B cell (primary cell): Measurements from ENCODE around the gene VSIG2.

Experiments used
- EZH2 ChIP-seq: IDR thresholded peaks from 2 replicates; pipeline ENCODE4 v1.6.1; 2012; ENCODE audit warnings: borderline replicate concordance, low read depth, mild to moderate bottlenecking, moderate library complexity, low read length; ENCODE audit not compliant: insufficient read depth, poor library complexity, severe bottlenecking
- TF ChIP-seq, protein P1 (sequence below): fragments of 200-600 bp; IDR thresholded peaks from one replicate; pipeline ENCODE4 v1.8.0; 2022; ENCODE audit warnings: antibody characterized with exemption, mild to moderate bottlenecking

- TF ChIP-seq, protein P1, sequence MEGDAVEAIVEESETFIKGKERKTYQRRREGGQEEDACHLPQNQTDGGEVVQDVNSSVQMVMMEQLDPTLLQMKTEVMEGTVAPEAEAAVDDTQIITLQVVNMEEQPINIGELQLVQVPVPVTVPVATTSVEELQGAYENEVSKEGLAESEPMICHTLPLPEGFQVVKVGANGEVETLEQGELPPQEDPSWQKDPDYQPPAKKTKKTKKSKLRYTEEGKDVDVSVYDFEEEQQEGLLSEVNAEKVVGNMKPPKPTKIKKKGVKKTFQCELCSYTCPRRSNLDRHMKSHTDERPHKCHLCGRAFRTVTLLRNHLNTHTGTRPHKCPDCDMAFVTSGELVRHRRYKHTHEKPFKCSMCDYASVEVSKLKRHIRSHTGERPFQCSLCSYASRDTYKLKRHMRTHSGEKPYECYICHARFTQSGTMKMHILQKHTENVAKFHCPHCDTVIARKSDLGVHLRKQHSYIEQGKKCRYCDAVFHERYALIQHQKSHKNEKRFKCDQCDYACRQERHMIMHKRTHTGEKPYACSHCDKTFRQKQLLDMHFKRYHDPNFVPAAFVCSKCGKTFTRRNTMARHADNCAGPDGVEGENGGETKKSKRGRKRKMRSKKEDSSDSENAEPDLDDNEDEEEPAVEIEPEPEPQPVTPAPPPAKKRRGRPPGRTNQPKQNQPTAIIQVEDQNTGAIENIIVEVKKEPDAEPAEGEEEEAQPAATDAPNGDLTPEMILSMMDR = no peak
- no peak for TF ChIP-seq EZH2
Measured at GRCh38 chr11:124751741-124752470, at the start of gene VSIG2.
